Hematopoietic multipotent progenitor cell treated with erythropoietin and hydrocortisone succinate and interleukin-3 and kit ligand, for 8 days (in vitro differentiated cells): ENCODE measurements around the gene SAMD4A.

ENCODE experiments used
- DNase-seq: peaks from one replicate; pipeline ENCODE4 v3.0.0-alpha.2; 2015

Gene SAMD4A

GRCh38 chr14:54840336-54840735 is 273.4 kb downstream of the SAMD4A start:
- DNase-seq, result no peak

- DNase-seq, result no peak
Measured at GRCh38 chr14:54840798-54841197, 273.9 kb downstream of the SAMD4A start.
